ENCODE results near the gene OR4K2.

The OR4K2 gene

GRCh38 chr14:19917955-19918518 lies 43.1 kb downstream of the OR4K2 start:
- TF ChIP-seq CTCF (conservative IDR thresholded peaks at IDR 0.05; ENCODE audit: control insufficient read depth, insufficient read depth, low read depth, low read length) = no peak
- H3K4me3 ChIP-seq (ENCODE audit: control insufficient read depth, low read depth, low read length) = no peak overlapping the region
- no peak for DNase-seq (ENCODE audit: low read depth)

- H3K4me3 ChIP-seq (ENCODE audit: control insufficient read depth, low read depth, low read length) = no peak overlapping the region
- no peak for DNase-seq (ENCODE audit: low read depth)
- TF ChIP-seq CTCF (conservative IDR thresholded peaks at IDR 0.05; ENCODE audit: control insufficient read depth, insufficient read depth, low read depth, low read length) = no peak
These were observed 43.8 kb downstream of the OR4K2 start for GRCh38 chr14:19918553-19919264.

- no peak for TF ChIP-seq CTCF (conservative IDR thresholded peaks at IDR 0.05; ENCODE audit: control insufficient read depth, insufficient read depth, low read depth, low read length)
- no peak within 1 kb of the TSS for H3K4me3 ChIP-seq (ENCODE audit: control insufficient read depth, low read depth, low read length)
- no peak for DNase-seq (ENCODE audit: low read depth)
These were observed 45.2 kb downstream of the OR4K2 start, which contains the start of gene OR4K5 for GRCh38 chr14:19920021-19920657. OR4K5 (plus strand) TSS chr14:19920607; CDS start chr14:19920607, 0 bp downstream.

GRCh38 chr14:19930617-19931016 lies 55.7 kb downstream of the OR4K2 start, which contains the start of gene OR4K1:
OR4K1 (plus strand) TSS chr14:19930917; CDS start chr14:19935667, 4,750 bp downstream.
- no peak for TF ChIP-seq CTCF (conservative IDR thresholded peaks at IDR 0.05; ENCODE audit: control insufficient read depth, insufficient read depth, low read depth, low read length)
- no peak within 1 kb of the TSS for H3K4me3 ChIP-seq (ENCODE audit: control insufficient read depth, low read depth, low read length)

More at GRCh38 chr14:19930617-19931016, 55.7 kb downstream of the OR4K2 start, which contains the start of gene OR4K1:
- no peak for DNase-seq (ENCODE audit: low read depth)
